Heart right ventricle (tissue), 16 donors: ENCODE data around the gene SSH2. TPM values are rescaled to one million over a fixed set of nuclear protein-coding genes. Genes with fewer than 3 reads are reported as not detected.

Source experiments
- ATAC-seq, 8 donors: fragments of 200-7000 bp; cut with Tn5 transposase; one replicate each; pipeline ENCODE4 v1.9.1; 2020; ENCODE audit warnings: mild to moderate bottlenecking in 8 of 8, moderate library complexity in 8 of 8, moderate number of reproducible peaks in 1 of 8
- DNase-seq, 2 donors: peaks; one replicate each; pipeline ENCODE4 v3.0.0-alpha.2; 2020
- H3K27ac ChIP-seq, 10 donors: fragments of 200-600 bp; sonication (generic) in 2 of 10; one replicate each; pipeline versions ENCODE4 v1.5.0 to v1.8.0; 2020 to 2022; ENCODE audit warnings: mild to moderate bottlenecking in 3 of 10
- H3K27me3 ChIP-seq, 7 donors: fragments of 200-600 bp; one replicate each; pipeline ENCODE4 v1.8.0; 2021 to 2022; ENCODE audit warnings: mild to moderate bottlenecking in 2 of 7
- H3K36me3 ChIP-seq, 9 donors: fragments of 200-600 bp; sonication (generic) in 1 of 9; one replicate each; pipeline versions ENCODE4 v1.5.0 to v1.8.0; 2020 to 2022; ENCODE audit warnings: mild to moderate bottlenecking in 2 of 9
- H3K4me1 ChIP-seq, 9 donors: fragments of 200-600 bp; sonication (generic) in 1 of 9; one replicate each; pipeline versions ENCODE4 v1.5.0 to v1.8.0; 2020 to 2022; ENCODE audit warnings: mild to moderate bottlenecking in 4 of 9
- H3K4me3 ChIP-seq, 10 donors: fragments of 200-600 bp; sonication (generic) in 2 of 10; one replicate each; pipeline versions ENCODE4 v1.5.0 to v1.8.0; 2020 to 2022; ENCODE audit warnings: mild to moderate bottlenecking in 7 of 10, moderate library complexity in 2 of 10
- H3K9me3 ChIP-seq, 11 donors: fragments of 200-600 bp in 10 of 11; sonication (generic) in 2 of 11; one replicate each; pipeline versions ENCODE4 v1.5.0 to v1.8.0; 2013 to 2022; ENCODE audit warnings: mild to moderate bottlenecking in 2 of 11, control low read depth in 1 of 11, moderate library complexity in 1 of 11
- WGBS, 2 donors: extraction: QIAGEN DNeasy Blood & Tissue Kit; methylation state at CpG; one replicate each; pipeline ENCODE4 v1.1.7; 2013; ENCODE audit warnings: inconsistent platforms in 1 of 2; 5-methylcytosine and 5-hydroxymethylcytosine counted together
- intact Hi-C, 10 donors: fragments of 100-400 bp; cut with DNase I; formaldehyde crosslinking; loops; one replicate each; pipeline versions ENCODE4 v1.11.1 to v1.14.2; 2022
- polyA plus RNA-seq, 2 donors: library from polyadenylated mRNA; stranded (reverse); fragments of 200-250 nt; gene quantifications; one replicate each; pipeline ENCODE4 v1.2.3, GENCODE V29; 2013
- total RNA-seq, 10 donors: library from RNA; stranded (reverse); fragmentation: NEBNext Ultra II Directional in 3 of 10; extraction: Animal tissue kit (Norgen Biotek cat#: 25700) in 3 of 10; gene quantifications; one replicate each; pipeline versions ENCODE4 v1.2.1 to v1.2.4, GENCODE V29; 2021 to 2023
- TF ChIP-seq, protein P1 (sequence below), 9 donors: fragments of 200-600 bp; sonication (generic) in 2 of 9; IDR thresholded peaks; one replicate each; pipeline versions ENCODE4 v1.5.0 to v1.8.0; 2021 to 2022; ENCODE audit warnings: antibody characterized with exemption in 9 of 9, mild to moderate bottlenecking in 5 of 9, moderate library complexity in 1 of 9
- donor health status: Arrhythmogenic right ventricular cardiomyopathy.
- donor health status: ischemic (EF 13 %, LVEDD 7.1; RV severe dilation, severe dysfunction).
- donor health status: healthy with polysubstance abuse.
- donor health status: DM: no; HTN: yes; CAD: no.
- donor health status: DM: no; HTN: no; CAD: no.
- donor health status: ischemic (EF 25% LVEDD 6.9; RV normal size, moderate dysfunction).
- donor health status: ischemic (EF 25% LVEDD 5.7; RV mildly dilated, moderate dysfunction).
- donor health status: healthy.
- donor health status: DM: yes; HTN: yes; CAD: no.
- donor health status: Ischemic cardiomyopathy.
- donor health status: ischemic (EF 35%, LVEDD 5.7; RV mildly dilated, moderate dysfunction).
- donor health status: nonischemic (EF 11% LVEDD 7.7; RV severe dilation, severe dysfunction).
- donor health status: DM: yes; HTN: yes; CAD: no.
- donor health status: PGD.
- donor health status: ischemic (EF 29% LVEDD 5.4; RV normal size, mild dysfunction).
- donor health status: nonischemic (EF 23%, LVEDD 6.1; RV moderate dilation, normal function).

SSH2 gene
- total and polyA plus RNA-seq, 12 donors: 17.9 to 42.9 (median 34.3) TPM

DNA sequence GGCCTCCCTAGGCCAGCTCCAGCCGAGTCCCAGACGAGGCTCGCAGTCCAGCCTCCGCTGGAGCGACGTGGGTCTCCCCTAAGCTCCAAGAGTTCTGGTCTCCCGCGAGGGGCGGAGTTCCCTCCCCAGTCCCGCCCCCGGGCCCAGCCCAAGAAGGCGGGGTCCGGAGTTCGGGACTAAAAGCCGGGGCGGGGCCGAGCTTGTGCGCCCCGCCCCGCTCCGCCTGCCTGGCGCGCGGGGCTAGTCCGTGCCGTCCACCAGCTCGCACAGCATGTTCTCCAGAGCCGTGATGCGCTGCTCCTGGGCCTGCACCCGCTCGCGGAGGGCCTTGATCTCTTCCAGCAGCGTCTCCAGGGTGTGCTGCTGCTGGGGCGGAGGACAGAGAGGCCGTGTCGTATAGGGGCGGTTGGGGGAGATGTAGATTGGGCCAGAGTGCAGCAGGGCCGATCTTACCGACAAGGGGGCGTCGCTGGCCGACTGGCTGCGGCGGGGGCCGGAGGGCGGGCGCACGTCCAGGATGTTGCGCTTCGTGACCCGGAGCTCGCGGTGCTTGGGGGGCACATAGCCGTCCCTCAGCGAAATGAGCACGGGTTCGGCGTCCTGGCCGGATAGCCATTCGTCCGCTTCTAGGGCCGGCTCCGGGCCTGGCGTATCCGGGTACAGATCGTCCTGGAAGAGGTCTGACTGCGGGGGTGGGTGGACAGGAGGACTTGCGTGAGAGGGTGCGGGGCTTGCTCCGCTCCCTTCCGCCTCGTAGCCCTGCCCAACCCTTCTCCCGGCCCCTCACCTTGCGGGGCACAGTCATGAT, 314.3 kb downstream of the SSH2 start:
- H3K27me3 ChIP-seq: peaks cover 0 to 43% (median 0%) of the 10 kb centered on the region in 7 donors
- intact Hi-C loops: loop anchor here in 4 of 10 donors (5.0 to 10.0 kb wide), 4 partner anchors 159 to 319 kb away; partner anchors contain the start of gene SSH2 (in 2 of the 4)
- H3K9me3 ChIP-seq: no peaks in the 10 kb centered on the region
- TF ChIP-seq, protein P1, sequence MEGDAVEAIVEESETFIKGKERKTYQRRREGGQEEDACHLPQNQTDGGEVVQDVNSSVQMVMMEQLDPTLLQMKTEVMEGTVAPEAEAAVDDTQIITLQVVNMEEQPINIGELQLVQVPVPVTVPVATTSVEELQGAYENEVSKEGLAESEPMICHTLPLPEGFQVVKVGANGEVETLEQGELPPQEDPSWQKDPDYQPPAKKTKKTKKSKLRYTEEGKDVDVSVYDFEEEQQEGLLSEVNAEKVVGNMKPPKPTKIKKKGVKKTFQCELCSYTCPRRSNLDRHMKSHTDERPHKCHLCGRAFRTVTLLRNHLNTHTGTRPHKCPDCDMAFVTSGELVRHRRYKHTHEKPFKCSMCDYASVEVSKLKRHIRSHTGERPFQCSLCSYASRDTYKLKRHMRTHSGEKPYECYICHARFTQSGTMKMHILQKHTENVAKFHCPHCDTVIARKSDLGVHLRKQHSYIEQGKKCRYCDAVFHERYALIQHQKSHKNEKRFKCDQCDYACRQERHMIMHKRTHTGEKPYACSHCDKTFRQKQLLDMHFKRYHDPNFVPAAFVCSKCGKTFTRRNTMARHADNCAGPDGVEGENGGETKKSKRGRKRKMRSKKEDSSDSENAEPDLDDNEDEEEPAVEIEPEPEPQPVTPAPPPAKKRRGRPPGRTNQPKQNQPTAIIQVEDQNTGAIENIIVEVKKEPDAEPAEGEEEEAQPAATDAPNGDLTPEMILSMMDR (IDR thresholded peaks at IDR 0.05): peak in 1 of 9 donors; percentile 15
- H3K36me3 ChIP-seq: peaks cover 0 to 5% (median 0%) of the 10 kb centered on the region in 9 donors
- 21 to 32% methylated on average over 74 of the region's 74 CpGs for WGBS, 2 donors
- peak; percentile 75 to 86 for DNase-seq
- ATAC-seq: peak; percentile 28 to 79 (median 64)
- peaks cover 14 to 81% (median 65%) of the 10 kb centered on the region in 9 donors for H3K4me1 ChIP-seq
- peak overlapping the region in 4 of 10 donors; percentile 26 to 71 (median 36) for H3K27ac ChIP-seq
- H3K4me3 ChIP-seq: peak overlapping the region; percentile 14 to 60 (median 50)

DNA sequence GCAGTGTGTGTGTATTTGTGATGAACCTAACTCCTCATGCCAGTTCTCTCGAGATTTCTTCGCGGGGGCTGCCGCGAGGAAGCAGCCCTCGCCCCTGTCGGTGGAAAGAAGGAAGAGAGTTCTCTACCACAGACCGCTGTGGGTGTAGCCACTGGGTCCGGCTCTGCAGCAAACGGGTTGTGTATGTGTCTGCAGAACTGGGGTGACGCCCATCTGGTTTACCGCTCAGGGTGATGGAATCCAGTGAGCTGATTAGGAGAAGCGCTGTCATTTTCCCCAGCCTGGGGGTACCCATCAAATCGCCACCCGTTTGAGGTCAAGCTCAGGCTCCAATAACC, 315.0 kb downstream of the SSH2 start:
- Histone ChIP-seq H3K27ac (peak overlapping the region in 2 of 10 donors; percentile 13 to 71), H3K27me3 (peaks cover 0 to 43% (median 0%) of the 10 kb centered on the region in 7 donors), H3K4me1 (peaks cover 14 to 74% (median 59%) of the 10 kb centered on the region in 9 donors), H3K9me3 (no peaks in the 10 kb centered on the region), H3K36me3 (peaks cover 0 to 5% (median 0%) of the 10 kb centered on the region in 9 donors), H3K4me3 (peak overlapping the region in 6 of 10 donors; percentile 49 to 60 (median 54))
- WGBS, 2 donors: 57 to 58% methylated on average over 15 of the region's 15 CpGs
- DNase-seq: no peak
- intact Hi-C loops: loop anchor here in 4 of 10 donors (5.0 to 10.0 kb wide), 4 partner anchors 160 to 320 kb away; partner anchors contain the start of gene SSH2 (in 2 of the 4)
- ATAC-seq: no peak
- TF ChIP-seq, protein P1 (IDR thresholded peaks at IDR 0.05): no peak

DNA sequence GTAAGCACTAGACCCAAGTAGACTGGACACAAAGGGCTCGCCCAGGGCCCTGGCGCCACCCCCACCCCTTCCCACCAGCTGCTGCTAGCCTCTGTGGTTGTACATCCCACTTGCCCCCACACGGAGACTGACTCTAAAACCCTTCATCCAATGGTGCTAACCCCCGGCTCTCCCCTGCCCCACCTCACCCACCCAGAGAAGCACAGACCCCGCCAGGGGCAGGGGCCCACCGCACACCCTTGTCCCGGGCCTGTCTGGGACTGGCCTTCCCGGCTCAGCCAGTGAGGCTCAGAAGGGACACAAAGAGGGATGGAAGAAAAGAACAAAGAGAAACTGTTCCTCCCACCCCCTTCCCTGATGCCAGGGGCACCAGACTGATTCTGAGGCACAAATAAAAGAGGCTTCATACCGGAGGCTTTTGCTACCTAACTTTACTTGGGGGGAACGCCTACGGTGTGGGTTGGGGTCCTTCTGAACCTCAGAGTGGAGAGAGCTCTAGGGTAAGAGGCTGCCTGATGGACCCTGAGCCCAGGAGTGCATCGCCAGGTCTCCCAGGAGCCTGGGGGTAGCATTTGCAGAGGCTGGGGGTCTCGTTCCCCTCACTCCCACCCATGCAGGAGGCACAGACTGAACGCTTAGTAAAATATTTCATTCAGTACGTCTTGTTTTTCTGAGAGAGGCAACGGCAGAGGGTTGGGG, 315.5 kb downstream of the SSH2 start:
- Histone ChIP-seq H3K9me3 (no peaks in the 10 kb centered on the region), H3K27ac (no peak overlapping the region), H3K4me1 (peaks cover 14 to 69% (median 56%) of the 10 kb centered on the region in 9 donors), H3K4me3 (peak overlapping the region in 1 of 10 donors; percentile 59), H3K27me3 (peaks cover 0 to 42% (median 0%) of the 10 kb centered on the region in 7 donors), H3K36me3 (peaks cover 0 to 6% (median 0%) of the 10 kb centered on the region in 9 donors)
- DNase-seq (no peak), ATAC-seq (no peak)
- intact Hi-C loops: loop anchor here in 5 of 10 donors (5.0 to 10.0 kb wide), 5 partner anchors 37 to 320 kb away; partner anchors contain the start of gene SSH2 (in 2 of the 5)
- WGBS, 2 donors: 83 to 84% methylated on average over 16 of the region's 16 CpGs
- TF ChIP-seq, protein P1 (IDR thresholded peaks at IDR 0.05): no peak

DNA sequence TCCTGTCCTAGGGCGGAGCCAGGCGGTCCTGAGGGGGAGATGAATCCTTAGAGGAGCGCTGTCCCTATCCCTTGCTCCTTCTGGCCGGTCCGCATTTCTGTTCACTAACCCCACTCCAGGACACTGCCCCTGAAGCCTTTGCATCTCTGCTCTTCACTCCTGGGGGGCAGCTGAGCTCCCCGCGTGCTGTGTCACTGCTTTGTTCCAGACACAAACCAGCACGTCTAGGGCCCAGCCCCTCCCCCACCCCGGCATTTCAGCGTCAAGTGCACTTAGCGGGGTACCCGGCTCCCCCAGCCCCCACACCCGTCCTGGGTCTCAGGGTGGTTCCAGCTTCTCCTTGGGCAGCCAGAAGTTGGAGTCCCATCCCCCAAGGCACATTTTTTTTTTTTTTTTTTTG, 316.2 kb downstream of the SSH2 start:
- 23 to 24% methylated on average over 13 of the region's 13 CpGs for WGBS, 2 donors
- ATAC-seq: peak in 2 of 8 donors; percentile 0 to 2
- no peak for DNase-seq
- H3K36me3 ChIP-seq: peaks cover 0 to 11% (median 0%) of the 10 kb centered on the region in 9 donors
- intact Hi-C loops: loop anchor here in 3 of 10 donors (5.0 to 10.0 kb wide), 3 partner anchors 37 to 321 kb away; partner anchors contain the start of gene SSH2 (in 1 of the 3)
- H3K4me3 ChIP-seq: peak overlapping the region in 9 of 10 donors; percentile 11 to 53 (median 44)
- H3K9me3 ChIP-seq: no peaks in the 10 kb centered on the region
- H3K27me3 ChIP-seq: peaks cover 0 to 36% (median 0%) of the 10 kb centered on the region in 7 donors
- TF ChIP-seq, protein P1 (IDR thresholded peaks at IDR 0.05): no peak
- peak overlapping the region in 7 of 10 donors; percentile 11 to 48 (median 33) for H3K27ac ChIP-seq
- peaks cover 14 to 63% (median 51%) of the 10 kb centered on the region in 9 donors for H3K4me1 ChIP-seq
